ENCODE results near the gene LPAR6.

Gene LPAR6

GRCh38 chr13:48377857-48378256 lies 35.1 kb downstream of the LPAR6 start:
- no peak for DNase-seq (ENCODE audit: low read depth in 3 of 3, low spot score in 1 of 3)

DNA sequence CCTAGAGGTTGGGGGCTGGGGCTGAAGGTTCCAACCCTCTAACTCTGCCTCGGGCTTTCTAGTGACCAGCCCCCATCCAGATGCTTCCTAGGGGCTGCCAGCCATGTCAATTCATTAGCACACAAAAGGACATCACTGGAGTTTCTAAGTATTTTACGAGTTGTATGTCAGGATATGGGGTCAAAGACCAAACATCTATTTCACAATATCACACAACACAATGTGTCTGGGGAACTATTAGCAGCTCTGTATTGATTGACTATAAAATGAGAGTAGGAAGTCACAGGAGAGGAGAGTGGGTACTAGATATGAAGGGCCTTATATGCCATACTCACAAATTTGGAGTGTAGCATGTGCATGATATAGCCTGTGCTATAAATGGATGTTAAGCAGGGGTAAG lies 42.1 kb downstream of the LPAR6 start:
- DNase-seq (ENCODE audit: low read depth in 3 of 3, low spot score in 1 of 3) = no peak

DNA sequence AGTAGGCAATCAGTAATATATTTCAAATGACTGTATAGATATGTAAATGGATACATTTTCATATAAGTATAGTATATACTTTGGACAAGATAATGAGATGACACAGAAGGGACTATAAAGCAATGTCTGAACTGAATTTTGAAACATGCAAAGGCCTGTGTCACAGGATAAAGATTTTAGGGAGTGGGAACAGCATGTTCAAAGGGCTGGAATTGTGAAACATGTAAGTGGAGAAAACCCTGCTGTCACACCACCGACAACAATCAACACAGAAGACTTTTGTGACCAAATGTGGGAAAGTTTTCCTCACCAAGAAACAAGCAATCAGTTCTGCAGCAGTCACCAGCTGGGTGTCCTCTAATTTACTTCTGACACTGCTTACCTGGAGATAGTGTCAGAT lies 42.9 kb downstream of the LPAR6 start:
- no peak for DNase-seq (ENCODE audit: low read depth in 3 of 3, low spot score in 1 of 3)
